ENCODE results near the gene TBCC.
A peak's percentile ranks its signal among the peaks of the same experiment; 100 is the strongest.
"Not testable (repeated sequence)": the region's sequence is repeated elsewhere in the genome, so short reads cannot be mapped to it uniquely, and the experiment has no call there.

The TBCC gene

DNA sequence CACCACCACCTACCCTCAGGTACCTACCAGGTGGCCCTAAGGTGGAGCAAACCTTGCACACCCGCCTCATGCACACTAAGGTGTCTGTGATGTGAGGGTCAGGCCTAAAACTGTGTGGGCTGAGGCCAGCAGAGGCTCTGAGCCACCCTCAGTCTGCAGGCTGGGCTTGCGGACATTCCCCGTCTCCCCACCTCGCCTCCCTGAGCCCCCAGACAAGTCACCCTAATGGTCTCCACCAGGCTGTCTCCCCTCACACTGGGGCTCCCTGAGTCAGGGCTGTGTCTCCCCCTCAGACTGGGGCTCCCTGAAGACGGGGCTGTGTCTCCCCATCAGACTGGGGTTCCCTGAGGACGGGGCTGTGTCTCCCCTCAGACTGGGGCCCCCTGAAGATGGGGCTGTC lies 36.0 kb downstream of the TBCC start:
- DNase-seq = no peak
- intact Hi-C loops (cut with DNase I) = no loop called here

- no peak for DNase-seq
- intact Hi-C loops (cut with DNase I) = no loop called here
Observed at GRCh38 chr6:42708096-42708495, 37.8 kb downstream of the TBCC start.

DNA sequence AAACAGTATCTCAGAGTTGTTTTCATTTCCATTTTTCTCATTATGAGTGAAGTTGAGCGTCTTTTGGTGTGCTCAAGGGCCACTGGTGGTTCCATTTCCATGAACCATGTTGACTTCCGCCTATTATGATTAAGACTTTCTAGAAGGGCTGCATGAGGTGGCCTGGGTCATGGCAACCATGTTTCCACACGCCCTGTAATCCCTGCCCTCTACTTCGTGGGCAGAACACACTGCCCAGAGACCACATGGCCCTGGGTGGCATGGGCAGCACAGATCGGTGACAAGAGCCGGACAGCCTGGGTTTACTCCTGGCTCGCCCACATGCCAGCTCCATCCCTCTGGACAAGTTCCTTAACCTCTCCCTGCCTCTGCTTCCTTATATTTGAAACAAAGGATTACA lies 38.3 kb downstream of the TBCC start:
- no peak for DNase-seq
- intact Hi-C loops (cut with DNase I) = no loop called here

GRCh38 chr6:42704937-42705374 lies 40.9 kb downstream of the TBCC start:
- DNase-seq = peak in 1 of 42 donors; percentile 23
- intact Hi-C loops (cut with DNase I) = no loop called here

DNA sequence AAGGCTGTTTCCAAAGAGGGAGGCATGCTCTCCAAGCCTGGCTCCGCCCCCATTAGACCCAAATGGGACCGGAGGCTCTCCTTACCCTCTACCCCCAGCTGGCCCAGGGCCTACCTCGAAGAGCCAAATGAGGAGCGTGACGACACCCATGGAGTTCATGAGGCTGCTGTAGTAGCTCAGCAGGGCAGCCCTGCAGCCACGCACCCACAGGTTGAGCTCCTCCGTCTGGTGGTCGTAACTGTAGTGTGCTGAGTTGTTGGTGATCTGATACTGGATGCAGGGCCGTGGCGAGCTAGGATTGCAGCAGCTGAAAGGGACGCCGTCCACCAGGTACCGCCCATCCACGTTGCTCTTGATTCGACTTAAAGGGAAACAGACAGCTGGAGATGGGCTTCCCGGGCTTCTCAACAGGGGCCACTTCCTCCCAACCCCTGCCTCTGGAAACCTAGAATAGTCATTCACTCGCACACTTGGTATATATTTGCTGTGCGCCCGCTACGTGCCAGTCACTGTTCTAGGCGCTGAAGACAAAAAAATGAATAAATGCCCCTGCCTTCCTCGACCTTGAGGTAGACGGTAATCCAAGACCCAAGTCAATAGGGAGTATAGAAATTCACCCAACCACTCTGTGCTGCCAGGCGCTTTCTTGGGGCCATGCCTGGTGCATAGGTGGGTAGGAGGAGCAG lies 41.5 kb downstream of the TBCC start:
- DNase-seq = no peak
- intact Hi-C loops (cut with DNase I) = no loop called here

GRCh38 chr6:42702786-42703185 lies 43.1 kb downstream of the TBCC start:
- intact Hi-C loops (cut with DNase I); DNase-seq: not testable (repeated sequence)

DNA sequence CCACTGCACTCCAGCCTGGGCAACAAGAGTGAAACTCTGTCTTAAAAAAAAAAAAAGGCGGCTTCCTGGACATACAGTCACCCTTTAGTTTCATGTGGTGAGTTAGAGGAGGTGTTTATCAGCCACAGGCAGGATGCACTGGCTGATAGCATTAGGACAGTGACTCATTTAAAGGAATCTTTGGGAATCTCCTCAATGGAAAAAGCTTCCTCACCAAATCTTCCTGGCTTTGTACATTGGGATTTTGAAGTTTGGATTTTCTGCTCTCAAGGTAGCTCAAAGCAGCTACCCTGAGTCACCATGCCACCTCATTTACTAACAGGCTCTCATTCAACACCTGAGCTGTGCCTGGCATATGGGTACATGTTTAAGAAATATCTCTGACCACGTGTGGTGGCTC lies 43.7 kb downstream of the TBCC start:
- intact Hi-C loops (cut with DNase I) = no loop called here
- no peak for DNase-seq

DNA sequence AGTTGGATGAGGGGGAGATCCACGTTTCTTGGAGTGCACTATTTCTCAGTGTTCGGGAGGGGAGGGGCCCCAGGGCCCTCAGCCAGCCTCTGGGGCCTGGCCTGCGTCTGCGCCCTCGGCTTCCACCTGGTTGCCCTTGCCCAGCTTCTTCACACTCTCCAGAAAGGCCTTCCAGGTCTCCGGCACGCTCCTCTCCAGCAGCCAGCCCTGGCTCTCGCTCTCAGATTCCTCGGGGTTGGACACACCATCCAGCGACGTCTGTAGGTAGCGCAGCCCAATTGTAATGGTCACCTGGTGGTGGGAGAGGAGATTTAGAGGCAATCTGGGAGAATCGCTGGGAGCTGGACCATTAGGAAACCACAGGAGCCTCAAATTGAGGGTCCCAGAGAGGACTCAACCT lies 47.7 kb downstream of the TBCC start:
- intact Hi-C loops (cut with DNase I) = no loop called here

GRCh38 chr6:42697268-42697655 lies 48.6 kb downstream of the TBCC start:
- DNase-seq = no peak
- intact Hi-C loops (cut with DNase I) = no loop called here

More for the DNA sequence above, 47.7 kb downstream of the TBCC start:
- no peak for DNase-seq

- intact Hi-C loops (cut with DNase I) = no loop called here
- DNase-seq = no peak
Observed at GRCh38 chr6:42696526-42697267, 49.2 kb downstream of the TBCC start.

- DNase-seq = no peak
- intact Hi-C loops (cut with DNase I) = no loop called here
Observed at GRCh38 chr6:42694586-42694985, 51.3 kb downstream of the TBCC start.
